A549 (cell line): ENCODE data around the gene CENPX. TPM values are rescaled to one million over a fixed set of nuclear protein-coding genes. Genes with fewer than 3 reads are reported as not detected.

Experiments used
- ATAC-seq, 2 experiments: fragments of 200-7000 bp in 1 of 2; fragments of >200 bp in 1 of 2; cut with Nextera tagmentation in 1 of 2; cut with Tn5 transposase in 1 of 2; 3 replicates each; pipeline versions ENCODE4 v1.8.0 to v1.9.1; 2018 to 2020; ENCODE audit warnings: mild to moderate bottlenecking in 1 of 2, moderate library complexity in 1 of 2
- CTCF ChIA-PET: fragments of 300-600 bp; sonication (Branson Sonifier 250); formaldehyde crosslinking; extraction: SDS; loops from one replicate; lab custom pipeline; 2021; ENCODE audit warnings: antibody characterized with exemption, inconsistent platforms; lab: Yijun Ruan, JAX
- POLR2A ChIA-PET: fragments of 350-600 bp; formaldehyde crosslinking; extraction: SDS; loops from one replicate; lab custom pipeline; 2021; ENCODE audit warnings: antibody characterized with exemption, inconsistent platforms; lab: Yijun Ruan, JAX
- DNase-seq, 2 experiments: peaks; one replicate each; pipeline versions ENCODE4 v3.0.0 to v3.0.0-alpha.2; 2011 to 2016; ENCODE audit warnings: low read depth in 1 of 2, low spot score in 1 of 2
- FAIRE-seq: peaks from 2 replicates; lab custom pipeline; 2011; peaks lifted over from hg19 to GRCh38; lab: Jason Lieb, UNC
- H3K27ac ChIP-seq, 2 experiments: fragments of >200 bp; sonication (Bioruptor Twin); formaldehyde crosslinking; 3 replicates each; pipeline ENCODE4 v1.5.1; 2016 to 2017
- H3K4me1 ChIP-seq: fragments of >200 bp; sonication (Bioruptor Twin); formaldehyde crosslinking; 3 replicates; pipeline ENCODE4 v1.6.1; 2016
- H3K4me2 ChIP-seq: fragments of >200 bp; sonication (Bioruptor Twin); formaldehyde crosslinking; 3 replicates; pipeline ENCODE4 v1.6.1; 2016
- H3K4me3 ChIP-seq: fragments of >200 bp; sonication (Bioruptor Twin); formaldehyde crosslinking; 3 replicates; pipeline ENCODE4 v1.5.1; 2016
- H3K9me3 ChIP-seq: fragments of >200 bp; sonication (Bioruptor Twin); formaldehyde crosslinking; 3 replicates; pipeline ENCODE4 v1.6.1; 2016
- CBX2 ChIP-seq: fragments of 200-600 bp; sonication (generic); IDR thresholded peaks from 2 replicates; pipeline ENCODE4 v1.6.1; 2016; ENCODE audit warnings: low read depth, mild to moderate bottlenecking, borderline replicate concordance
- HEYL ChIP-seq: fragments of 250-450 bp; sonication (Bioruptor Pico); IDR thresholded peaks from 2 replicates; pipeline ENCODE4 v1.8.0; 2021; ENCODE audit warnings: mild to moderate bottlenecking, moderate library complexity
- HOXB5 ChIP-seq: fragments of 250-450 bp; sonication (Bioruptor Pico); IDR thresholded peaks from 2 replicates; pipeline ENCODE4 v1.5.0; 2020; ENCODE audit warnings: mild to moderate bottlenecking, moderate library complexity
- MAFK ChIP-seq: fragments of 450-650 bp; IDR thresholded peaks from 2 replicates; pipeline ENCODE4 v1.6.1; 2014; ENCODE audit not compliant: partially characterized antibody
- MYC ChIP-seq: IDR thresholded peaks from 2 replicates; pipeline ENCODE4 v1.6.1; 2012; ENCODE audit warnings: mild to moderate bottlenecking, inconsistent platforms, low read length, improper control_type of control experiment, borderline replicate concordance
- NR3C1 ChIP-seq: fragments of >200 bp; sonication (Bioruptor Twin); formaldehyde crosslinking; IDR thresholded peaks from 3 replicates; pipeline ENCODE4 v1.6.1; 2017
- PHF8 ChIP-seq: fragments of 200-600 bp; sonication (generic); IDR thresholded peaks from 2 replicates; pipeline ENCODE4 v1.6.1; 2016; ENCODE audit warnings: low read depth, mild to moderate bottlenecking, antibody characterized with exemption, moderate library complexity, borderline replicate concordance
- RARB ChIP-seq: fragments of 250-450 bp; sonication (Bioruptor Pico); IDR thresholded peaks from 2 replicates; pipeline ENCODE4 v1.8.0; 2021; ENCODE audit warnings: mild to moderate bottlenecking, moderate library complexity
- WGBS: methylation state at CpG from one replicate; pipeline ENCODE4 v1.1.6; 2017; ENCODE audit errors: missing lambda C conversion rate; 5-methylcytosine and 5-hydroxymethylcytosine counted together
- polyA plus RNA-seq, 4 experiments: library from polyadenylated mRNA; depleted of rRNA in 3 of 4; stranded (reverse); fragments of >200 nt; fragmentation: RNase III in 1 of 4; extraction: RNeasy Plus Mini Kit Qiagen cat#74134 plus additional on column Dnase treatment in 1 of 4; gene quantifications; 2 replicates in 3 of 4; 3 replicates in 1 of 4; pipeline ENCODE4 v1.2.3, GENCODE V29; 2011 to 2017
- TF ChIP-seq, protein P1 (sequence below): IDR thresholded peaks from 2 replicates; pipeline ENCODE4 v1.6.1; 2012
- TF ChIP-seq, protein P2 (sequence below): IDR thresholded peaks from 2 replicates; pipeline ENCODE4 v1.6.1; 2012
- TF ChIP-seq, protein P3 (sequence below): fragments of 200-600 bp; sonication (generic); IDR thresholded peaks from 2 replicates; pipeline ENCODE4 v1.6.1; 2016; ENCODE audit warnings: antibody characterized with exemption, mild to moderate bottlenecking, moderate library complexity

The CENPX gene
- polyA plus RNA-seq, 2 of the 4 experiments (the other 2 are of a cell fraction), result 80.5 to 222 TPM

DNA sequence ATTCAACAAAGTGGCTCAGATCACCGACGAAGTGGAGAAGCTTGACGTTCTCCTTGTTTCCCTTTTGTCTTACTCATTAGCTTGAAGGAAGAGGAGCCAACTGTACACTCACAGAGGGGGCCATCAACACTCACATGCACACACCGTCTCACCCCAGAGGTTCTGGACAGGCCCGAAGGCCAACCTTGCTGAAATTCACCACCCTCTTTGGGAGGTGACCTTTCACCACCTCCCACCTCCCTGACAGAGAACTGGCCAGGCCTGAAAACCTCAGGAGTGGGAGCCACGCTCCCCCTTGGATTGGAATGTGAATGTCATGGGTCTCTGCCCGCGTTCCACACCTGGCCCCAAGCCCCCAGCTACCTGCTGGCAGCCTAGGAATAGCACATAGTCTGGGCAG, 12.8 kb upstream of the CENPX start (continued):
- TF ChIP-seq CBX2, result no peak
- TF ChIP-seq, protein P1, sequence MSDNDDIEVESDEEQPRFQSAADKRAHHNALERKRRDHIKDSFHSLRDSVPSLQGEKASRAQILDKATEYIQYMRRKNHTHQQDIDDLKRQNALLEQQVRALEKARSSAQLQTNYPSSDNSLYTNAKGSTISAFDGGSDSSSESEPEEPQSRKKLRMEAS, result no peak
- TF ChIP-seq, protein P2, sequence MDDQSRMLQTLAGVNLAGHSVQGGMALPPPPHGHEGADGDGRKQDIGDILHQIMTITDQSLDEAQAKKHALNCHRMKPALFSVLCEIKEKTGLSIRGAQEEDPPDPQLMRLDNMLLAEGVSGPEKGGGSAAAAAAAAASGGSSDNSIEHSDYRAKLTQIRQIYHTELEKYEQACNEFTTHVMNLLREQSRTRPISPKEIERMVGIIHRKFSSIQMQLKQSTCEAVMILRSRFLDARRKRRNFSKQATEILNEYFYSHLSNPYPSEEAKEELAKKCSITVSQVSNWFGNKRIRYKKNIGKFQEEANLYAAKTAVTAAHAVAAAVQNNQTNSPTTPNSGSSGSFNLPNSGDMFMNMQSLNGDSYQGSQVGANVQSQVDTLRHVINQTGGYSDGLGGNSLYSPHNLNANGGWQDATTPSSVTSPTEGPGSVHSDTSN, result no peak
- TF ChIP-seq HOXB5, result no peak
- TF ChIP-seq PHF8, result no peak

DNA sequence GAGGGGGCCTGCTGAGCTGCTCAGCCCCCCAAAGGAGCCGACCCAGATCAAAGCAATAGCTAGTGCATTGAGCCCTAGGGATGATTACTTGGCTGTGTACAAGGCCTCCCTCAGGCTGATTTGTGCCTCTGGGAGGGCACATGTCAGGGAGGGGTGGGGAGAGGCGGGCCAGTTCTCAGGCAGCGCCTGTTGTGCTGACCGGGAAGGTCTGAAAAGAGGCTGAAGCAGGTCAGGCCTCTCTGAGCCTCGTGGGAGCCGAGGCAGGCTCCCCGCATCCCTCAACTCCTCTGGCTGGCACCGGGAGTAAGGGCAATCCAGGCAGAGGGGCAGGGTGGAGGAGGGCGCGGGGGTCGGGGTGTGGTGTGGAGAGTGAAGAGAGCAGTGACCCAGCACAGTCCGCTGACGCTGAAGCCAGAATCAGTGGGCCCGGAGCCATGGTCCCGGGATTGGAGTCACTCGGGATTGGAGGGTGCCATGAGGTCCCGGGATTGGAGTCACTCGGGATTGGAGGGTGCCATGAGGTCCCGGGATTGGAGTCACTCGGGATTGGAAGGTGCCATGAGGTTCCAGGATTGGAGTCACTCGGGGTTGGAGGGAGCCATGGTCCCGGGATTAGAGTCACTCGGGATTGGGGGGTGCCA, 11.8 kb upstream of the CENPX start:
- Histone ChIP-seq H3K27ac (no peak overlapping the region), H3K9me3 (no peaks in the 10 kb centered on the region), H3K4me1 (peaks cover 13% of the 10 kb centered on the region; the same call in 2 of the 3 replicates), H3K4me3 (no peak overlapping the region), H3K4me2 (no peak overlapping the region)
- DNase-seq (no peak), FAIRE-seq (no peak), ATAC-seq (no peak)
- POLR2A ChIA-PET, result no interaction called here
- 83% methylated on average over 22 of the region's 23 CpGs for WGBS
- TF ChIP-seq, protein P2, result no peak
- TF ChIP-seq, protein P3, sequence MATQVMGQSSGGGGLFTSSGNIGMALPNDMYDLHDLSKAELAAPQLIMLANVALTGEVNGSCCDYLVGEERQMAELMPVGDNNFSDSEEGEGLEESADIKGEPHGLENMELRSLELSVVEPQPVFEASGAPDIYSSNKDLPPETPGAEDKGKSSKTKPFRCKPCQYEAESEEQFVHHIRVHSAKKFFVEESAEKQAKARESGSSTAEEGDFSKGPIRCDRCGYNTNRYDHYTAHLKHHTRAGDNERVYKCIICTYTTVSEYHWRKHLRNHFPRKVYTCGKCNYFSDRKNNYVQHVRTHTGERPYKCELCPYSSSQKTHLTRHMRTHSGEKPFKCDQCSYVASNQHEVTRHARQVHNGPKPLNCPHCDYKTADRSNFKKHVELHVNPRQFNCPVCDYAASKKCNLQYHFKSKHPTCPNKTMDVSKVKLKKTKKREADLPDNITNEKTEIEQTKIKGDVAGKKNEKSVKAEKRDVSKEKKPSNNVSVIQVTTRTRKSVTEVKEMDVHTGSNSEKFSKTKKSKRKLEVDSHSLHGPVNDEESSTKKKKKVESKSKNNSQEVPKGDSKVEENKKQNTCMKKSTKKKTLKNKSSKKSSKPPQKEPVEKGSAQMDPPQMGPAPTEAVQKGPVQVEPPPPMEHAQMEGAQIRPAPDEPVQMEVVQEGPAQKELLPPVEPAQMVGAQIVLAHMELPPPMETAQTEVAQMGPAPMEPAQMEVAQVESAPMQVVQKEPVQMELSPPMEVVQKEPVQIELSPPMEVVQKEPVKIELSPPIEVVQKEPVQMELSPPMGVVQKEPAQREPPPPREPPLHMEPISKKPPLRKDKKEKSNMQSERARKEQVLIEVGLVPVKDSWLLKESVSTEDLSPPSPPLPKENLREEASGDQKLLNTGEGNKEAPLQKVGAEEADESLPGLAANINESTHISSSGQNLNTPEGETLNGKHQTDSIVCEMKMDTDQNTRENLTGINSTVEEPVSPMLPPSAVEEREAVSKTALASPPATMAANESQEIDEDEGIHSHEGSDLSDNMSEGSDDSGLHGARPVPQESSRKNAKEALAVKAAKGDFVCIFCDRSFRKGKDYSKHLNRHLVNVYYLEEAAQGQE, result no peak
- no peak for TF ChIP-seq HEYL
- CTCF ChIA-PET, result interaction anchor here (0.7 to 4.2 kb wide), 7 partner anchors 8 to 201 kb away, joined by 3 to 28 read pairs (median 5); partner anchors contain the start of gene NOTUM

DNA sequence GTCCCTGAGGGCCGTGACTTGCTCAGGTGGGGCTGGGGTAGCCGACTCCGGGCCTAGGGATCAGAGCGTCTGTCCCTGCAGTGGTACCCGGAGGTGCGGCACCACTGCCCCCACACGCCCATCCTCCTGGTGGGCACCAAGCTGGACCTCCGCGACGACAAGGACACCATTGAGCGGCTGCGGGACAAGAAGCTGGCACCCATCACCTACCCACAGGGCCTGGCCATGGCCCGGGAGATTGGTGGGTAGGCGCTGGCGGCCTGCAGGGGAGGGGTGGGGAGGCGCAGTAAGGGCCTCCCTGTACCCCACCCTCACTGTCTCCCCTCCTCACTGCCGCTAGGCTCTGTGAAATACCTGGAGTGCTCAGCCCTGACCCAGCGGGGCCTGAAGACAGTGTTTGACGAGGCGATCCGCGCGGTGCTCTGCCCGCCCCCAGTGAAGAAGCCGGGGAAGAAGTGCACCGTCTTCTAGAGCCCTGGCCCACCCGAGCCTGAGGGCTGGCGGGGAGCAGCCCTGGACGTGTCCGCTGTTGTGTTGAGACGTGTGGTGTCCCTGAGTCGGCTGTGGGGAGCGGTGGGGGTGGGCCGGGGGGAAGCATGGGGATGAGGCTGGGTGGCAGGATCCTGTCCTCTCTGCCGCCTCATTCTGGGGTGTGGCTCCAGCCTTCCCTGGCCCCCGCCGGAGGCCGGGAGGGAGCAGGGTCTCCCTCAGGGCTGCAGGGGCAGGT, 10.8 kb upstream of the CENPX start:
- no peak for FAIRE-seq
- no peak for DNase-seq
- no peak overlapping the region for H3K4me2 ChIP-seq
- H3K4me1 ChIP-seq, result peaks cover 13% of the 10 kb centered on the region; the same call in 2 of the 3 replicates
- H3K27ac ChIP-seq, result no peak overlapping the region
- 90% methylated on average over 23 of the region's 38 CpGs for whole genome bisulfite sequencing
- CTCF ChIA-PET, result interaction anchor here (0.9 to 33.2 kb wide), 5 partner anchors 13 to 69 kb away, joined by 3 to 794 read pairs (median 16); partner anchors contain the start of genes CENPX, DUS1L, GPS1 and LRRC45
- POLR2A ChIA-PET, result no interaction called here
- no peaks in the 10 kb centered on the region for H3K9me3 ChIP-seq
- H3K4me3 ChIP-seq, result no peak overlapping the region
- TF ChIP-seq NR3C1 (no peak), MAFK (no peak), MYC (no peak), CBX2 (no peak), RARB (no peak)
- TF ChIP-seq, all 56 proteins: peak for 0
- no peak for ATAC-seq
